Neutrophil (primary cell): ENCODE results near the gene NT5C2.
A peak's percentile ranks its signal among the peaks of the same experiment; 100 is the strongest.
"Not testable (repeated sequence)": the region's sequence is repeated elsewhere in the genome, so short reads cannot be mapped to it uniquely, and the experiment has no call there.

Source experiments
- H3K27ac ChIP-seq: fragments of 200-600 bp; sonication (generic); 2 replicates; pipeline ENCODE4 v1.5.1; 2016; ENCODE audit warnings: mild to moderate bottlenecking, moderate library complexity
- H3K27me3 ChIP-seq: fragments of 200-600 bp; sonication (generic); 2 replicates; pipeline ENCODE4 v1.6.0; 2016; ENCODE audit warnings: mild to moderate bottlenecking
- H3K36me3 ChIP-seq: fragments of 200-600 bp; sonication (generic); 2 replicates; pipeline ENCODE4 v1.5.1; 2017
- H3K4me1 ChIP-seq, 2 experiments: fragments of 200-600 bp in 1 of 2; sonication (generic) in 1 of 2; 1 replicate in 1 of 2; 2 replicates in 1 of 2; pipeline versions ENCODE4 v1.5.1 to v1.6.1; 2013 to 2016; ENCODE audit warnings: low read depth in 1 of 2, low read length in 1 of 2, mild to moderate bottlenecking in 1 of 2, moderate library complexity in 1 of 2; ENCODE audit not compliant: control insufficient read depth in 1 of 2, insufficient read depth in 1 of 2
- H3K4me3 ChIP-seq, 2 experiments: fragments of 200-600 bp in 1 of 2; sonication (generic) in 1 of 2; 1 replicate in 1 of 2; 2 replicates in 1 of 2; pipeline ENCODE4 v1.5.1; 2013 to 2016; ENCODE audit warnings: low read depth in 1 of 2, low read length in 1 of 2, mild to moderate bottlenecking in 1 of 2, moderate library complexity in 1 of 2
- H3K9me3 ChIP-seq: fragments of 200-600 bp; sonication (generic); 2 replicates; pipeline ENCODE4 v1.5.1; 2016
- CTCF ChIP-seq: fragments of 200-600 bp; sonication (generic); IDR thresholded peaks from 2 replicates; pipeline ENCODE4 v1.5.1; 2016; ENCODE audit warnings: antibody characterized with exemption

Gene NT5C2

DNA sequence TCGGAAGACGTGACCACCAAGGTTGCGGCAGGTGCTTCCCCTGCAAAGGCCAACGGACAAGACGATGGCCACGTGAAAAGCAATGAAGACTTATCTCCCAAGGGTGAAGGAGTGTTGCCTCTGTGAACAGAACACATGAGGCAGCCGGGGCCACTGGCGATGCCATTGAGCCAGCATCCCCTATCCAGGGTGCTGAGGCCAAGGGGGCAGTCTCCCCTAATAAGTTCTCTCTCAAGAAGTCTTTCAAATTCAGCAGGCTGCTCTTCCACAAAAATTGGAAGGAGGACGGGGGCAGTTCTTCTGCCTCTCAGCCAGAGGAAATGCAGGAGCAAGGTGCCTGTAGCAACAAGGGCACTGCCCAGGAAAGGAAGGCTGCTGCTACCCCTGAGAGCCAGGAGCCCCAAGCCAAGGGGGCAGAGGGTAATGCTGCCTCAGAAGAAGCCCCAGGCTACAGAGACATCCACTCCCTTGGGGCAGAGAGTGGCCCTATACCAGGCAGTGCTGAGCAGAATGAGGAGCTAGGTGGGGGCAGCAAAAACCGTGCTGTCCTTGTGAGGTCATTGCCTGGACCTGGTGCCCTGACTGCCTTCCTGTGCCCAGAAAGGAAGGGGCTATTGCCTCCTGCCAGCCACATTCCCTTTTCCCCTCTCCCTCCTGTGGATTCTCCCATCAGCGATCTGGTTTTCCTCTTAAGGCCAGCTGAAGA is 17.3 kb downstream of the NT5C2 start:
- Histone ChIP-seq H3K27ac (peak overlapping the region; percentile 64), H3K4me1 (peaks cover 10 to 17% of the 10 kb centered on the region in 2 experiments), H3K36me3 (peaks cover 97% of the 10 kb centered on the region), H3K4me3 (no peak overlapping the region), H3K9me3 (no peaks in the 10 kb centered on the region), H3K27me3 (no peaks in the 10 kb centered on the region)
- no peak for TF ChIP-seq CTCF

DNA sequence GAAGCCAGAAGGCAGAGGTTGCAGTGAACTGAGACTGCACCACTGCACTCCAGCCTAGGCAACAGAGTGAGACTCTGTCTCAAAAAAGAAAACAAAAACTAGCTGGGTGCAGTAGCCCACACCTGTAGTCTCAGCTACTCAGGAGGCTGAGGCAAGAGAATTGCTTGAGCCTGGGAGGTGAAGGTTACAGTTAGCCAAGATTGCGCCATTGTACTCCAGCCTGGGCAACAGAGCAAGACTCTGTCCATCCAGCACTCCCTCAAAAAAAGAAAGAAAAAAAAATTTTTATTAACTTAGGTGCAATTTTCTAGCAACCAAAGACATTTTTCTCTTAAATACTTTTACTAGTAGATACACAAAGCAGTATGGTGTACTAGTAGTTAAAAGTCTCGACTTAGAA is 18.7 kb downstream of the NT5C2 start:
- not testable (repeated sequence) for H3K27me3 ChIP-seq, H3K9me3 ChIP-seq, H3K4me1 ChIP-seq, H3K4me3 ChIP-seq
- H3K36me3 ChIP-seq, result peaks cover 97% of the 10 kb centered on the region
- peak overlapping the region; percentile 64 for H3K27ac ChIP-seq

DNA sequence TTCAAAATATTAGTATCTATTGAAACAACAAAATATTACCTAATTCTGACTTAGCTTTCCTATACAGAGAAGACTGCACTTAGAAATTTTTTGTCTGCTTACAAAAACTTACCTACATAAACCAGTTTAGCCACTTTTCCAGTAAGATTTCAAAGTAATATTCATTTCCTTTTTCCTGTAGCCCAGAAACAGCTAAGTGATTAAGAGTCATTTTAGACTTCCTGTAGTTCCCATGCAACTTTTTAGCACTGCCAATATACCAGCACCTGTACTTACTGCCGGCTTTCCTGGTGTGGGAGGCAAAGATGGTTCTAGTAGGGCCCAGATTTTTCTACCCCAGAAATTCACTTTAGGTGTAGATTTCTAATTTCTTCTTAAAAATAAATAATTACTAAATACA is 21.8 kb downstream of the NT5C2 start:
- Histone ChIP-seq H3K27ac (peak overlapping the region; percentile 59), H3K4me3 (no peak overlapping the region), H3K27me3 (no peaks in the 10 kb centered on the region), H3K9me3 (no peaks in the 10 kb centered on the region), H3K36me3 (peaks cover 82% of the 10 kb centered on the region), H3K4me1 (peaks cover 16 to 19% of the 10 kb centered on the region in 2 experiments)
- no peak for TF ChIP-seq CTCF

- H3K36me3 ChIP-seq, result peaks cover 77% of the 10 kb centered on the region
- H3K4me1 ChIP-seq, result peaks cover 20 to 22% of the 10 kb centered on the region in 2 experiments
- H3K9me3 ChIP-seq, result no peaks in the 10 kb centered on the region
- H3K27me3 ChIP-seq, result no peaks in the 10 kb centered on the region
- no peak for TF ChIP-seq CTCF
- no peak overlapping the region for H3K4me3 ChIP-seq
- peak overlapping the region; percentile 71 for H3K27ac ChIP-seq
These were observed 24.6 kb downstream of the NT5C2 start for GRCh38 chr10:103168438-103168837.

- peak overlapping the region; percentile 71 for H3K27ac ChIP-seq
- H3K27me3 ChIP-seq, H3K4me3 ChIP-seq, H3K9me3 ChIP-seq: not testable (repeated sequence)
- H3K36me3 ChIP-seq, result peaks cover 74% of the 10 kb centered on the region
- peaks cover 20 to 22% of the 10 kb centered on the region in 2 experiments for H3K4me1 ChIP-seq
These were observed 25.5 kb downstream of the NT5C2 start for GRCh38 chr10:103167554-103167953.

DNA sequence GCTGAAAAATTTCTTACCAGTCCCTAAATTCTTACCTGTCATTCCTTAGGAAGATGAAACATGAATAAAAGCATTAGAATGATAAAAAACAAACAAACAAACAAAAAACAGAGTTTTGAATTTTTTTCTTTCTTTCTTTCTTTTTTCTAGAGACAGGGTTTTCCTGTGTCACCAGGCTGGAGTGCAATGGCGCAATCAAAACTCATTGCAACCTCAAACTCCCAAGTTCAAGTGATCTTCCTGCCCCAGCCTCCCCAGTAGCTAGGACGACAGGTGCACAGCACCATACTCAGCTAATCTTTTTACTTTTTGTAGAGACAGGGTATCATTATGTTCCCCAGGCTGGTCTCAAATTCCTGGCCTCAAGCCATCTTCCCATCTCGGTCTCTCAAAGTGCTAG is 26.5 kb downstream of the NT5C2 start:
- Histone ChIP-seq H3K27ac (peak overlapping the region; percentile 71), H3K4me3 (peak overlapping the region in 1 of 2 experiments; percentile 0), H3K36me3 (peaks cover 70% of the 10 kb centered on the region), H3K9me3 (no peaks in the 10 kb centered on the region), H3K4me1 (peaks cover 20 to 22% of the 10 kb centered on the region in 2 experiments), H3K27me3 (no peaks in the 10 kb centered on the region)
- TF ChIP-seq CTCF, result no peak

DNA sequence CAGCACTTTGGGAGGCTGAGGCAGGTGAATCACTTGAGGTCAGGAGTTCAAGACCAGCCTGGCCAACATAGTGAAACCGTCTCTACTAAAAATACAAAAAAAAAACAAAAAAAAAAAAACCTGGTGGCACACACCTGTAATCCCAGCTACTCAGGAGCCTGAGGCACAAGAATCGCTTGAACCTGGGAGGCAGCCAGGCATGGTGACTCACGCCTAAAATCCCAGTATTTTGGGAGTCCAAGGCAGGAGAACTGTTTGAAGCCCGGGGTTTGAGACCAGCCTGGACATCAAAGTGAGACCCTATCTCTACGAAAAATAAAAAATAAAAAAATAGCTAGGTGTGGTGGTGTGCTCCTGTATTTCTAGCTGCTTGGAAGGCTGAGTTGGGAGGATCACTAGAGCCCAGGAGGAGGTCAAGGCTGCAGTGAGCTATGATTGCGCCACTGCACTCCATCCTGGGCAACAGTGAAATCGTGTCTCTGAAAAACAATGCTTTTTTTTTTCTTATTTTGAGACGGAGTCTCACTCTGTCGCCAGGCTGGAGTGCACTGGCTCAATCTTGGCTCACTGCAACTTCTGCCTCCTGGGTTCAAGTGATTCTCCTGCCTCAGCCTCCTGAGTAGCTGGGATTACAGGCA is 29.2 kb downstream of the NT5C2 start:
- not testable (repeated sequence) for H3K4me3 ChIP-seq, H3K27me3 ChIP-seq, H3K9me3 ChIP-seq
- peaks cover 20 to 22% of the 10 kb centered on the region in 2 experiments for H3K4me1 ChIP-seq
- peaks cover 58% of the 10 kb centered on the region for H3K36me3 ChIP-seq
- peak overlapping the region; percentile 44 for H3K27ac ChIP-seq
